DMS 273 (cell line): ENCODE data around the gene KTI12.

ENCODE experiments used
- DNase-seq: peaks from one replicate; lab custom pipeline; 2025; ENCODE audit not compliant: unreplicated experiment; lab: John Stamatoyannopoulos, UW

Gene KTI12

GRCh38 chr1:51989582-51990477 is 43.8 kb downstream of the KTI12 start:
- no peak for DNase-seq

GRCh38 chr1:51988254-51988653 is 45.4 kb downstream of the KTI12 start:
- DNase-seq = no peak

- no peak for DNase-seq
Observed at GRCh38 chr1:51986718-51987117, 46.9 kb downstream of the KTI12 start.

GRCh38 chr1:51982161-51982560 is 51.4 kb downstream of the KTI12 start:
- no peak for DNase-seq
